HuH-7.5 (cell line): ENCODE measurements around the gene DLL4.
"Not testable (repeated sequence)": the region's sequence is repeated elsewhere in the genome, so short reads cannot be mapped to it uniquely, and the experiment has no call there.

Source experiments
- DNase-seq: peaks from one replicate; pipeline ENCODE4 v3.0.0; 2011; ENCODE audit warnings: low spot score

Gene DLL4

DNA sequence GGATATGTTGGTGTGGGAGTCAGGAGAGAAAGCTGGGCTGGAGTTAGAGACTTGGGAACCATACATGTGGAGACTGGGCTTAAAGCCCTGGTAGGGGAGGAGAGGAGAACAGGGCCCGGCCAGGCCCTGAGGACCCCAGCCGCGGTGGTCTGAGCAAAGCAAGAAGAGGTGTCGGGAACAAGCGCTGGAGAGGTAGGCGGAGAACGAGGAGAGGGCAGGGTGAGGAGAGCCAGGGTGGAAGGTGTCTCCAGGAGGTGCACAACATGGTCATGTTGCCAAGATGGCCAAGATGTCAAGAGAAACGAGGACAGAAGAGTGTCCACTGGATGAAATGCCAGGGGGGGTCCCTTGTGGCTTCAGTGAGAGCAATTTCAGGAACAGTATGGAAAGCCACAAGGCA is 29.6 kb downstream of the DLL4 start:
- no peak for DNase-seq

DNA sequence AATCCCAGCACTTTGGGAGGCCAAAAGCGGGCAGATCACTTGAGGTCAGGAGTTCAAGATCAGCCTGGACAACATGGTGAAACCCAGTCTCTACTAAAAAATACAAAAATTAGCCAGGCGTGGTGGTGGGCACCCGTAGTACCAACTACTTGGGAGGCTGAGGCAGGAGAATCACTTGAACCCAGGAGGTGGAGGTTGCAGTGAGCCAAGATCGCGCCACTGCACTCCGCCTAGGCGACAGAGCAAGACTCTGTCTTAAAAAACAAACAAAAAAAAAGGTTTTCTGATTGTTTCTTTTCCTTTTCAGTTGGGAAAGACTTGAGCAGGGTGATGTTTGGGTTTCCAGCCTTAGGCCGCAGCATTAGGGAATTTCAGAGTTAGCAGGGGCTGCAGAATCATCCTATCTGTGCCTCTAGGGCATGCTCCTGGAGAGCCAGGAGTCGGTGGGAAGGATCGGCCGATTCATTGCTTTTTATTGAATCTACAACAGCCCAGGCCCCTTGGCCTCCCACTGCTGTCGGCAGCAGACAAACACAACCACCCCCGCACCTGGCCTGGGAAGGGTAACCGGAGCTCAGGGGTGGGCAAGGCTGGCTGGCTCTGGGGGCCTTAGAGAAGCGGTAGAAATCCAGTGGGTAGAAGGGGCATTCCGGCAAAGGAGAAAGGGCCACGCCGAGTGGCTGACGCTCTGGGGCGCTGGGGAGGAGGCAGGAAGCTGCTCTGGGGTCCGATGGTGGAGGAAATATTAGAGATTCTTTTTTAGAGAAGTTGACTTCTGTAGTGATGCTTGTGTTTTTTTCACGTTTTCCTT is 30.4 kb downstream of the DLL4 start:
- no peak for DNase-seq

DNA sequence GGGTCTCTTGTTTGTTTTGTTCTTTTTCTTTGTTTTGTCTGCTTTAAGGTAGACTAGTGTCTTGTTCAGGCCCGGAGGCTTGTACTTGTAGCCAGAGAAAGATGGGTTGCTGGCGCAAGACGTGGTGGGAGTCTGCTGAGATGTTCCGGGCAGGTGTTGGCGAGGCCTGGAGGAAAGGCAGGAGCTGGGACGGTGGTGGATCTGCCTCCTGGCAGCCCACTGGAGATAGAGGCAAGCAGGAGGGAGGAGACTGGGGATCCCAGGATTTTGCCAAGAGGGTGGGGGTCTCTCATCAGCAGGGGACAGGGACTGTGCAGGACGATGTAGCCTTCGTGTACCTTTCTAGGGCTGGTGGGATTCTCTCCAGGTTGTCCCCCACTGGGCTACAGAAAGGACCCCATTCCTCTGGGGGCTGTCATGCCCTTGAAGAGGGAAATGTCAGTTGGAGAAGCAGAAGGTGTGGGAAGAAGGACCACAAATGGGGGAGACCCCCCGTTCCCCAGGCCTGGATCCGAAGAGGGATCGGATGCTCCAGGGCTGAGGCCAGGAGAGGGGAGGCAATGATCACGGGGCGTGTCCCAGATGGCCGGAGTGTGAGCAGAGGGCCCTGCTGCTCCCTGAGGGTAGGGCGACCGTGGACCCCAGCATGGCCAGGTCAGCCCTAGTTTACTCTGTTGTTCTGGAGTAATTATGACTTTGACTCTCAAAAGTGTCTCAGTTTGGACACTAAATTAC is 31.2 kb downstream of the DLL4 start:
- DNase-seq = no peak

DNA sequence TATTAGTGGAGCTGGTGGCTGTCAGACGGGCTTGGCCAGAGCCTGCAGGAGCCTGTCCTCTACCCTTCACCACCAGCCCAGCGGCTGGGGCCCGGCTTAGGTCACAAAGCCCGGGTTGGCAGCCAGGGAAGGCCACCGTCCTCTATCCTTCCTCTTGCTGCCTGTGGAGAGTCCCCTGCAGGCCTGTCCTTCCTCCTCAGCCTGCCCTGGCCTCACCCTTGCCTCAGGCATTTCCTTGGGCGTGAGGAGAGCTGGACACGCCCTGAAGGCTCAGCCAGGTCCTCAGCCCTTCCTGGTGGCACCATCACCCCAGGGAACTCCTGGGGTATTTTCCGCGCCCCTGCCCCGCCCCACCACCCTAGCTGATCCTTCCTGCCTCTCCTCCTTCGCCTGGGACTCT is 31.8 kb downstream of the DLL4 start:
- DNase-seq = no peak

DNA sequence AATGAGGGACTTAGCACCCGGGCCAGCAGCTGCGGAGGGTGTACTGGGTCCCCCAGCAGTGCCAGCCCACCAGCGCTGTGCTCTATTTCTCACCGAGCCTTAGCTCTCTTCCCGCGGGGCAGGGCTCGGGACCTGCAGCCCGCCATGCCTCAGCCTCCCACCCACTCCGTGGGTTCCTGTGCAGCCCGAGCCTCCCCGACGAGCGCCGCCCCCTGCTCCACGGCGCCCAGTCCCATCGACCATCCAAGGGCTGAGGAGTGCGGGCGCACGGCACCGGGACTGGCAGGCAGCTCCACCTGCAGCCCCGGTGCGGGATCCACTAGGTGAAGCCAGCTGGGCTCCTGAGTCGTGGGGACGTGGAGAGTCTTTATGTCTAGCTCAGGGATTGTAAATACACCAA is 32.6 kb downstream of the DLL4 start:
- DNase-seq = not testable (repeated sequence)

DNA sequence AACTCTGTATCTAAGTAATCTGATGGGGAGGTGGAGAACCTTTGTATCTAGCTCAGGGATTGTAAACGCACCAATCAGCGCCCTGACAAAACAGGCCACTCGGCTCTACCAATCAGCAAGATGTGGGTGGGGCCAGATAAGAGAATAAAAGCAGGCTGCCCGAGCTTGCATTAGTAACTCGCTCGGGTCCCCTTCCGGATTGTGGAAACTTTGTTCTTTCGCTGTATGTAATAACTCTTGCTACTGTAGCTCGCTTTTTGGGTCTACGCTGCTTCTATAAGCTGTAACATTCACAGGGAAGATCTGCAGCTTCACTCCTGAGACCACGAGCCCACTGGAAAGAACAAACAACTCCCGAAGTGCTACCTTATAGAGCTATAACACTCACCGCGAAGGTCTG is 33.2 kb downstream of the DLL4 start:
- not testable (repeated sequence) for DNase-seq

DNA sequence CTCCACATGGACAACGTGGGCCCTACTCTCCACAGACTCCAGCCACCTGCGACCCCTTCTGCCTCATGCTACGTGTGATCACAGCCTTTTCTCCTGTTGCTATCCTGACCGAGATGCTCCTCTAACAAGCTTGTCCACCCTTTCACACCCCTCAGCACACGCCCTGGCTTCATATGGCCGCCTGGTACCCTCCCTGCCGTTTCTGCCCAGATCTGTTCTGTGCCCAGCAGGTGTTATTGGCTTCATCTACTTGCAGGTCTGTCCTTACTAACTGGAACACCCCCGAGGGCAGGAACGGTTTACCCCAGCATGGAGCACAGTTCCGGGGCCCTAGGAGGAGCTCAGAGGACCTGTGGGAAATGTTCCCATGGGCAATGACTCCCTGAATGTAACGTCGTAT is 34.1 kb downstream of the DLL4 start:
- DNase-seq = no peak

DNA sequence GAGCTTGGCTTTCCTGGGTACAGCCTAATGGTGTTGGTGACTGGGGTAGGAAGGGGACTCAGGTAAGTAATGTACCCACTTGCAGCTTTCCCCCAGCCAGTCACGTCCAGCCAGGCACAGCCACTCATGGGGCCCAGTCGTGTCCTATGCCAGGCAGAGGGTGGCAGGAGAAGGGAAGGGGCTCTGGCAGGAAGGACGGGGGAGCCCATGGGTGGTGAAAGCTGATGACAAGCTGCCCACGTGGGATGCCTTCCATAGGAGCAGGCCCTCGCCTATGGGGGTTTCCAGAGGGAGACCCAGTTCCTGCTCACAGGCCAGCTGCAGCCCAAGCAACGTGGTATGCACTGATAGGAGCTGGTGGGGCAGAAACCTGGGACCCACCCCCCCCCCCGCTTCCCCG is 34.9 kb downstream of the DLL4 start:
- no peak for DNase-seq

DNA sequence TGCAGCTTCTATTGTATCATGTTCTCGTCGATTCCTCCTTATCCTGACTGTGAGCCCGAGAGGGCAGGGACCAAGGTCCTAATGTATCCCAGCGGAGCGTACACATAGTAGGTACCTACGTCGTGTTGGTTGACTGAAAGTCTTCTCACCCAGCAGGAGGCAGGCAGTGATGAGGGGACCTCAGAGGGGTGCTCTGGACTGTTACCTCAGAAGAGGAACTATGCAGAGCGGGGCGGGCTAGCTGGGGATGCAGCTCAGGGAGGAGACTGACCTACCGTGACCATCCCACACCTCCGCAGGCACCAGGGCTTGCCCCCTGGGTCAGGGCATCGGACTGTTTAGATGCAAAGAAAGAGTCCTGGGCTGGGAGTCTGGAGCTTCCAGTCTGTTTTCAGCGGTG is 35.5 kb downstream of the DLL4 start:
- DNase-seq = no peak

DNA sequence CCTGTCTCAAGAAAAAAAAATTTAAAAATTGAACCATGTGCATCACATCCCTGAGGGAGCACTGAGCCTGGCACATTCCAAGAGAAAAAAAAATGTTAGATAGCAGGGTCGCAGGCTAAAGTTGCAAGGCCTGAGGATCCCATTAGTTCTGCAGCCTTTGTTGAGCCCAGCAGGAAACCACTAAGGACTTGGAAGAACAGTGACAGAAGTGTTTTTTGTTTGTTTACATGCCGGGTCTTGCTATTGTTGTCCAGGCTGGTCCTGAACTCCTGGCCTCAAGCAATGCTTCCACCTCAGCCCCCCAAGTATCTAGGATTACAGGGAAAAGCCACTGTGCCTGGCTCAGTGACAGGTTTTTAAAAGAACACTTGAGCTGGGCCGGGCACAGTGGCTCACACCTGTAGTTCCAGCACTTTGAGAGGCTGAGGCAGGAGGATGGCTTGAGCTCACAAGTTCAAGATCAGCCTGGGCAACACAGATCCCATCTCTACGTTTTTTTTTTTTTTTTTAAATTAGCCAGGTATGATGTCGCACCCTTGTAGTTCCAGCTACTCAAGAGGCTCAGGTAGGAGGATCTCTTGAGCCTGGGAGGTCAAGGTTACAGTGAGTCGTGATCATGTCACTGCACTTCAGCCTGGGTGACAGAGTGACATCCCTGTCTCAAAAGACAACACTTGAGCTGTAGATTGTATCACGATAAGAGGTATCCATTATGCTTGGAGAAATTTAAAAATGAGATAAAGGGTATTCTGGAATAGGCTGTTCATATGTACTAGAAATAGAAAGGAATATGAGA is 39.3 kb downstream of the DLL4 start:
- DNase-seq = no peak

DNA sequence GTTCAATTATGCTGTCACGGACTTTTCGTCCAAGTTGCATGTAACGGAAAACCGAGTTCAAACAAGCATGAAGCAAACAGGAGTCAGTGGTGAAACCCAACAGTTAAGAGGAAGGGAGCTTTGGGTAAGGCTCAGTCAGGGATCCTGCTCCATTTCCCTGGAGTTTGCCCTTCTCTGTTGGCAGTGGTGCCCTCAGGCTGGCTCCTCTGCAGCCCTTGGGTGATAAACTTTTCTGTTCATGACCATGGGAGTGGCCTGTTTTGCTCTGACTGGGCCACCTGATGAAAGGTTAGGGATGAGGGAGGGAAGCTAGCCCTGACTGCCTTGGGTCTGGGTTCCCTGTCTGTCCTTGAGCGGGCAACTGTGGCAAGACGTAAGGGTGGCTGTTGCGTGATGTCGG is 40.2 kb downstream of the DLL4 start:
- DNase-seq = no peak

DNA sequence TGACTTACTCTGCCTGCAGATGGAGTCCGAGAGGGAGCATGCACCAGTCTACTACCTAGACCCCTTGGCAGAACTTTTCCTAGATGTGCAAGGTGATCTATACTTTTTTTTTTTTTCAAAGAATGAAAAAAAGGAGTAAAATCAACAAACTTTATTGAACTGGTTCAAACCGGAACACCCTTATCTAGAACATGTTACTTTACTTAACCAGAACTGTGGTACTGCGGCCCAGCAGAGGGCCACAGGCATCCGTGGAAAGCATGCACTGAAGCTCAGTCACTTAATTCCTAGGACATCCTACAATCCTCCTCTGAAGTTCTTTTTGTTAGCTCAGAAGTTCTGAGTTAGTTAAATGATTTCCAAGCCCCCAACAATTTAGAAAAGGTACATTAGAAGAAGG is 45.7 kb downstream of the DLL4 start:
- DNase-seq = no peak

DNA sequence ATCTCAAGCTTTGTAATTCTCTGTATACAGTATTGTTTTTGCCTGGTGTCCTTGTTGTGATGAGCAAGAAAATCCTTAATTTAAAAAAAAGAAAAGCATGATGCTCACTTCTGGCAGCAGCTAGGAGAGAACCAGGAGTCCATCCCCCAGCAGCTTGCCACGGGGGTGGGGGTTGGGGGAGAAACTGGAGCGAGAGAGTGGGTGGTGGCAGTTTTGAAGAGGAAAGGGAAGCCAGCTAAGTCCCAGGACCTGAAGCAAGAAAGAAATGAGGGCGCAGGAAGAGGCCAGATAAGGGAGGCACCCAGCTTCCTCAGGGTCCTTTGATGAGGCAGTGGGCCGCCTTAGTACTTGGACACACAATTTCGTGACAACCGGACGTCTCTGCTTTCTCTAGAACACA is 47.7 kb downstream of the DLL4 start:
- DNase-seq = no peak

DNA sequence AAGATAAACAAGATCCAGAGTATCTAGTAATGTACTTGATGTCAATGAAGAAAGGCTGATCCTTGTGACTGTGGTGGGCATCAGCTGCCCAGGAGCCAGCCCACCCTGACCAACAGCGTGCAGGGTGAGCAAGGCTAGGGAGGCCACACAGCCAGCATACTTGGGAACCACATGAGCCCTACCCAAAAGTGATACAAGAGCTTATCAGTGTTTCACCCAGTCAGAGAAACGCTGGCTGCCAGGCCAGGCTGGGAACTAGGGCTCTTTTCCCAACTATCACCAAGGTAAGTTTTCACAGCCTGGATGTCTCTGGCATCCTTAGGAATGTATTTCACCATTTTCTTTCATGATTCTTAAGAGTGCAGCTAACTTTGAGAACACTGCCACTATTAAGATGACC is 49.0 kb downstream of the DLL4 start:
- DNase-seq = no peak

DNA sequence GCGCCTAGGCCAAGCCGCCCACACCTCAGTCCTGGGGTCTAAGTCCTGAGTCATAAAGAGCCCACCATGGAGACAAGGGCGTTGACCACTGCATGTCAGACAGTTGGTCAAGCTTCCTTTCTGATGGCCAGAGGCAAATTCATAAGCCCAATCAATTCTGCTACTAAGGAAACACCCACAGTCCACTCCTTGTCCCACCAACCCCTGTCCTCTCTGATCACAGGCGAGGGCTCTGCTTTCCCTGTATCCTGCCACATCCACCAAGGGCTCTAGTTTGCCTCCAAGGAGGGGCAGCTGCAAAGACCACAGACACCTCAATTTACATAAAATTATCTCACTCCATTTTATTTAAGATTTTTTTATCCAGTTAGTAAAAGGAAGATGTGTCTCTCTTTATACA is 49.4 kb downstream of the DLL4 start:
- no peak for DNase-seq

DNA sequence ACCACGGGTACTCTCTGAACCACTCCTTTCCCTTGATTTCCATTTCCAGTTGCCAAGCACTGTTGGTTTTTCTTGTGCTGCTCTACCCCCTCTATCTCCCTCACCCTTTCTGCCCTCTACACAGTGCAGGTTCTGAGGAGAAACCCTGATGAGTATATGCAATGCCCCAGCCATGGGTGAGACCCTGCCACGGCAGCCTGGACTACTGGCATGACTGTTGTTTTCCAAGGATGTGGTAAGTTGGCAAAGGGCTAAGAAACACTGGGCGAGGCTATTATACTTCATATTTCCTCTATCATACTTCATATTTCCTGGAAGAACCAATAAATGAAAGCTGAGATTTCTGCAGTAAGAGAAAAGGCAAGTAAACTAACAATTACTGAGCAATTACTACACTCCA is 52.0 kb downstream of the DLL4 start:
- DNase-seq = no peak

DNA sequence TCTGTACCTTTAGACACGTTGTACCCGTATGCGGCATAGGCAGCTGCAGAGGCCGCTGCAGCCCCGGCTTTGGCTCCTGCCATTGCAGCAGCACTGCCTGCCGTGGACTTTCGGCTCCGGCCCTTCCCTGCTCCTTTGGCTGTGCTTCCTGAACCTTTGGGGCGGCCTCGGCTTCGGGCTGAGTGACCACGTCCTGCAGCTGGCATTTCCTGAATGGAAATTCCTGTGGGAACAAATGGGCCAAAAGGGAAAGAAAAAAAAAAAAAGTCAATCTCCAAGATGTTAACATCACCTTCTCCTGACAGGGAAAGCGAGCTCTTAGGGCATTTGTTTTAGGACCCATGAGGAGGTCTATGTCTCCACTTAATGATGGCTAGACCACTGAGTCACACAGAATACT is 53.7 kb downstream of the DLL4 start:
- DNase-seq = no peak

DNA sequence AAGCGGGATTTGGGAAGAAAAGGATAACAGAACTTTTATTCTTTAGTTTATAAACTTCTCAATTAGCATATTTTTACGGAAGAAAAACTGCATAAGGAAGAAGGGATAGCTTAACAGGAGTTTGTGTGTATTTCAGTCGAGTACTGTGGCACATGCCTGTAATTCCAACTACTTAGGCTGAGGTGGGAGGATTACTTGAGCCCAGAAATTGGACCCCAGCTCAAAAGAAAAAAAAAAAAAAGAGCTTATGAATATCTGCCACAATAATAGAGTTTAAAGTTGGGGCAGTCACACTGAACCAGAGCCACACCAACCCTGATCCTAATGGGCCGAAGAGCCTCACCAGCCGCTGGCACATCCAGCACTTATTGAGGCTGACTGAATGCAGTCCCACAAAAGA is 55.3 kb downstream of the DLL4 start:
- no peak for DNase-seq

DNA sequence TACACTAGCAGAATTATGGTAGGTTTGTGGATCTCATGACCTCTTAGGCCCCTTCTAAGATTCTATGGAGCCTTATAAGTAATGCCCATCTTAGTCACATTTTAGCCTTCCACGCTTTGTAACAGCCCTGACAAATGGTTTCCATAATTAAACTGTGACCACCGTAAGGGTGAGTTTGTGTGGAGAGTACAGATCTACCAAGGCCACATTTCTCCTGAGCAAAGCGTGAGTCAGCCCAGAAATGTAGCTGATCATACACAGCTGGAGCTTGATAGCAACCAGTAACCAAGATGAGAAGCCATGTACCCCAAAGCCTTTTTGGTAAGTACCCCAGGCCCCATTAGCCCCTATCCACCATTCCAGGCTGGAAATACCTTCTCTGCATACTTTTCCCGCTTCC is 55.8 kb downstream of the DLL4 start:
- no peak for DNase-seq

DNA sequence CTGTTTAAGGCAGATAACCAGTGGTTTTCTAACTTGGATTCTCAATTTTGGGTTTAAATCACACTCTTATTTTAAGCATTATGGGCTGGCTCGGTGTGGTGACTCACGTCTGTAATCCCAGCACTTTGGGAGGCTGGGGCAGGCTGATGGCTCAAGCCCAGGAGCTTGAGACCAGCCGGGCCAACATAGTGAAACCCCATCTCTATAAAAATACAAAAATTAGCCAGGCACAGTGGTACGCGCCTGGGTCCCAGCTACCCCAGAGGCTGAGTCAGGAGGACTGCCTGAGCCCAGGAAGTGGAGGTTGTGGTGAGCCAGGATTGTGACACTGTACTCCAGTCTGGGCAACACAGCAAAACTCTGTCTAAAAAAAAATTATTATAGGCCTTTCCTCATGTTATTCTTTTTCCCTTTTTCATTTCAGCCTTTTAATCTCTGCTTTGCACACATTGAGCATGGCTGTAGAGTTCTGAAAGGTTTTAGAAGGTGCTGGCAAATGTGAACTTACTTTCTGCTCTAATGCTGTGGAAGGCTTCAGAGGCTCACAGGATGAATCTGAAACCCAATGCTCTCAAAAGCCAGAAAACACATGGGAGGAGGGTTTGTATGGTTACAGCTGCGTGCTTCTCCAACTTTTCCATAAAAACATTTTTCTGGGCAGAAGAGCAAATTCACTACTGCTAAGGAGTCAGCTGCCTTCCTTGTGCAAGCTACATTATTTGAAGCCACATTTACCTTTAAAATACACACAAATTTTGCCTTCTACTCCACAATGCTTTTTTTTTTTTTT is 56.6 kb downstream of the DLL4 start:
- DNase-seq = no peak

DNA sequence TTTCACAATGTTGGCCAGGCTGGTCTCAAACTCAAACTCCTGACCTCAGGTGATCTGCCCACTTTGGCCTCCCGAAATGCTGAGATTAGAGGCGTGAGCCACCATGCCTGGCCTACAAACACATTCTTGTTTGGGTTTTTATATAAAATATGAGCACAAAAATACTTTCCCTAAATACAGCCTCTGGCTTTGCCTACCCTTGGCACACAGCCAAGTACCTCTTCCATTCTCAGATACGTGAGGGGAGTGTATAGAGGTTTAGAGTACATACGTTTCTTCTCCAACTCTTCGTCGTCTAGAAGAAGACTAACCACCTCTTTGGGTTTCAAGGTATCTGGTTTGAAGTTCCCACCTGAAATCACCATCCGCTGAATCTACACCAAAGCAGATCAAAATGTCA is 57.7 kb downstream of the DLL4 start:
- no peak for DNase-seq

DNA sequence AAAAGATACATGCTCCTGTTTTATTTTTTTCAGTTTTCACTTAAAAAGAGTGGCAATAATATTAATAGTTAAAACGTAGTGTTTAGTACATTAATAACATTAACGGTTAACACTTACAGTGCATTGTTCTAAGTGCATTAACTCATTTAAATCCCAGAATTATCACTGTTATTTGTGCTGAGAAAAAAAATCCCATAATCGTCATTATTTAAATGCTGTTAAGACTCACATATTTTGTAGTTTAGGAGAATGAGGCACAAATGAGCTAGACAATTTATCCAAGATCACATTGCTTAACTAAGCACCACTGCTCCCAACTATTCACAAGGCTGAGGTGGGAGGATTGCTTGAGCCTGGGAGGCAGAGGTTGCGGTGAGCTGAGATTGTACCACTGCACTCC is 59.0 kb downstream of the DLL4 start:
- no peak for DNase-seq
